Adipose tissue (tissue), 3 donors: ENCODE measurements around the gene NPTXR. TPM values are rescaled to one million over a fixed set of nuclear protein-coding genes. Genes with fewer than 3 reads are reported as not detected.

Experiments used
- H3K27ac ChIP-seq: one replicate; pipeline ENCODE4 v1.5.1; 2013; ENCODE audit warnings: low read depth, low read length
- WGBS, 3 donors: extraction: QIAGEN DNeasy Blood & Tissue Kit; methylation state at CpG; one replicate each; pipeline ENCODE4 v1.1.7; 2013; 5-methylcytosine and 5-hydroxymethylcytosine counted together
- polyA plus RNA-seq, 3 donors: library from polyadenylated mRNA; stranded (reverse); fragments of 200-250 nt; gene quantifications; one replicate each; pipeline ENCODE4 v1.2.3, GENCODE V29; 2013
- donor health status: healthy with polysubstance abuse.
- donor health status: Bipolar disorder and iron deficiency.
- donor health status: healthy.

NPTXR gene
- polyA plus RNA-seq, 3 donors, result 2.7 to 3.6 (median 2.7) TPM

GRCh38 chr22:38840129-38840528 lies 3.7 kb downstream of the NPTXR start:
- 89 to 93% (median 90%) methylated on average over 3 of the region's 3 CpGs for WGBS, 3 donors
- no peak overlapping the region for H3K27ac ChIP-seq

- no peak overlapping the region for H3K27ac ChIP-seq
- WGBS, 3 donors, result 90 to 95% (median 93%) methylated on average over 1 of the region's 1 CpG
These were observed 4.1 kb downstream of the NPTXR start for GRCh38 chr22:38839686-38840085.

DNA sequence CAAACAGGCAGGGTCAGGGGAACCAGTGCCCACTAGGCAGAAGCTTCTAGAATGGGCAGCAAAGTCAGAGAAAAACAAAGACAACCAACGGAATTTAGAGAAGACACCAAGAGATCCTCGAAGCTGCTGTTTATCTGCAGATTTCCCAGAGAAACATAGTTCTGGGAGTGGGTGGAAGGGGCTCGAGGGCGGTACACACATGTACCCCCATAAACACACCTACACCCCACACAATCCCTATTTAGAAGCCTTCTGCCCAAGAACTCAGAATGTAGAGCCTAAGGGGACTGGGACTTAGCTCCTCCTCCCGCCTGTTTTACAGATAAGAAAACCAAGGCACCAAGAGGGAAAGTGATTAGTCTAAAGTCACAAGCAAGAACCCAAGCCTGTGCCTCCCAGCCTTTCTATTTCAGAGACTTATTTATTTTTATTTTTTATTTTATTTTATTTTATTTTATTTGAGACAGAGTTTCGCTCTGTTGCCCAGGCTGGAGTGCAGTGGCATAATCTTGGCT lies 6.4 kb downstream of the NPTXR start:
- H3K27ac ChIP-seq, result no peak overlapping the region
- WGBS, 3 donors, result 85 to 89% (median 88%) methylated on average over 6 of the region's 6 CpGs

GRCh38 chr22:38835888-38836301 lies 7.9 kb downstream of the NPTXR start:
- WGBS, 3 donors, result 73 to 74% (median 73%) methylated on average over 19 of the region's 19 CpGs
- H3K27ac ChIP-seq, result no peak overlapping the region

DNA sequence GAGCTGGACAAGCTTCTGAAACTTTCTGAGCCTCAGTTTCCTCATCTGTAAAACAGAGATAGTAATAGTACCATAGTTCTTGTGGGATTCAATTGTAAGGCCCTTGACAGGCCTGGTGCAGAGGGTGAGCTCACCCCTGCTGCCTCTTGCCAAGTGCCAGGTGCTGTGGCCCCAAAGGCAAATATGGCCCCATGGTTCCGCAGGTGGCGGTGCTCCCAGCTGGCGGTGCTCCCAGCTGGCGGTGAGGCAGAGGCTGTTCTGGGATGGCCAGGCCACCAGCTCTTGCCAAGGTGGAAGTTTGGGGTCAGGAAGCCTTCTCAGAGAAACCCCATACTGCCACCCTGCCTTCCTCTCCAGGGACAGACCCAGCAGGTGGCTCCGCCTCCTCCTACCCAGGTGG lies 8.8 kb downstream of the NPTXR start:
- H3K27ac ChIP-seq, result no peak overlapping the region
- 59 to 95% (median 90%) methylated on average over 5 of the region's 5 CpGs for WGBS, 3 donors

- WGBS, 3 donors, result 83 to 91% (median 86%) methylated on average over 13 of the region's 13 CpGs
- H3K27ac ChIP-seq, result no peak overlapping the region
These were observed 9.4 kb downstream of the NPTXR start for GRCh38 chr22:38834215-38834953.

- WGBS, 3 donors, result 75 to 84% (median 77%) methylated on average over 3 of the region's 3 CpGs
- H3K27ac ChIP-seq, result no peak overlapping the region
These were observed 10.8 kb downstream of the NPTXR start for GRCh38 chr22:38833061-38833460.

- WGBS, 3 donors, result 74 to 84% (median 77%) methylated on average over 30 of the region's 30 CpGs
- no peak overlapping the region for H3K27ac ChIP-seq
These were observed 11.5 kb downstream of the NPTXR start for GRCh38 chr22:38832005-38832978.

DNA sequence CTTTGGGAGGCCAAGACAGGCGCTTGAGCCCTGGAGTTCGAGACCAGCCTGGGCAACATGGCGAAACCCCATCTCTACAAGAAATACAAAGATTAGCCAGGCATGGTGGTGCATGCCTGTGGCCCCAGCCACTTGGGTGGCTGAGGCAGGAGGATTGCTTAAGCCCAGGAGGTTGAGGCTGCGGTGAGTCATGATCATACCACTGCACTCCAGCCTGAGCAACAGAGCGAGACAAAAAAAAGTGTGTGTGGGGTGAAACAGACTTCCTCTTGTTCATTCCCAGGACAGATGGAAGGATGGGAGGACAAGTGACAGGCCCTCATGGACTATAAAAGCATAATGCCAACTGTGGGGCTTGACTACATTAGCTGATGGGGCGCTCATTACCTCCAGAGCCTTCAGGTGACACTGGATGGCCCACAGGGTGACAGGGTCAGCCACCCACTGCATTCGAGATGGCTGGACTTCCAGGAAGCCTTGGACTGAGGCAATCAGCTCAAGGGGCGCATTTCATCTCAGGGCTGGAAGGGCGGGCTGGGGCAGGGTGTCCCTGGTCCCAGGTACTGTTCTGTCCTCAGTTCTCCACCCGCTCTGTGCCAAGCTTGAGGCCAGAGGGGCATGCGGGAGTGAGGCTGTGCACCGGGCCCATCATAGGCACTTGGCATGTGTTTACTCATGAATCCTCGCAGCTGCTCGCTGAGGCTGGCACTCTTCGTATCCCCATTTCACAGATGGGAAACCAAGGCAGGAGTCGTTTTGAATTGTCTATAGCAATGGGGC lies 12.5 kb downstream of the NPTXR start:
- H3K27ac ChIP-seq, result no peak overlapping the region
- 87 to 92% (median 88%) methylated on average over 16 of the region's 16 CpGs for WGBS, 3 donors

DNA sequence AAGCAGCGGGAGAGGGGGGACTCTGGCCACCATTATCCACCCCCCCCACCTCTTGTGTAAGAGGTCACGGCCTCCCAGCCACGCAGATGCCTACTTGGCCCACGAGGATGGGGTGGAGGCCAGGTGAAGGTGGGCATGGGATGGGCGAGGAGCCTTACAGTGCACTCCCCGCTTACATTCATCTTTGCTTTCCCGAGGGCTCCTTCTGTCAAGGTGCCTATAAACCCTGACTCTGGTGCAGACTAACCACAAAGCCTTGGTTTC lies 13.1 kb downstream of the NPTXR start:
- WGBS, 3 donors, result 68 to 77% (median 77%) methylated on average over 7 of the region's 7 CpGs
- no peak overlapping the region for H3K27ac ChIP-seq

GRCh38 chr22:38830026-38830844 lies 13.6 kb downstream of the NPTXR start:
- WGBS, 3 donors, result 86 to 88% (median 88%) methylated on average over 17 of the region's 17 CpGs
- no peak overlapping the region for H3K27ac ChIP-seq

DNA sequence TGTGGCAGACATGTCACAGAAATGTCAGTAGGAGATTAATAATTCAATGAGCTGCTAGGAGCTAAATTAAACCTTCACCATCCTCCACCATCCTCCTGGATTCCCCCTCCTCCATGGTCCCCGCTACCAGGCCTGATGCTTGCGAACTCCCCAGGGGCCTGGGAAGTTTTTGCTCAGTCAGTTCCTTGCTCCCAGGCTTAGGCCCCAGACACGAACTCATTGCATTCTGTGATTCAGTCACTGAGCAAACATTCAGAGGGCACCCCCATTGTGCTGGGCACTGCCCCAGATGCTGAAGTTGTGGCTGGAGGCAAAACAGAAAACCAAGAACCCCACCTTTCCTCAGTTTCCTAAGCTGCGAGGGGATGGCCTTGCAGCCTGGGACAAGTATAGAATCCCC lies 14.3 kb downstream of the NPTXR start:
- no peak overlapping the region for H3K27ac ChIP-seq
- WGBS, 3 donors, result 87 to 91% (median 89%) methylated on average over 4 of the region's 4 CpGs

DNA sequence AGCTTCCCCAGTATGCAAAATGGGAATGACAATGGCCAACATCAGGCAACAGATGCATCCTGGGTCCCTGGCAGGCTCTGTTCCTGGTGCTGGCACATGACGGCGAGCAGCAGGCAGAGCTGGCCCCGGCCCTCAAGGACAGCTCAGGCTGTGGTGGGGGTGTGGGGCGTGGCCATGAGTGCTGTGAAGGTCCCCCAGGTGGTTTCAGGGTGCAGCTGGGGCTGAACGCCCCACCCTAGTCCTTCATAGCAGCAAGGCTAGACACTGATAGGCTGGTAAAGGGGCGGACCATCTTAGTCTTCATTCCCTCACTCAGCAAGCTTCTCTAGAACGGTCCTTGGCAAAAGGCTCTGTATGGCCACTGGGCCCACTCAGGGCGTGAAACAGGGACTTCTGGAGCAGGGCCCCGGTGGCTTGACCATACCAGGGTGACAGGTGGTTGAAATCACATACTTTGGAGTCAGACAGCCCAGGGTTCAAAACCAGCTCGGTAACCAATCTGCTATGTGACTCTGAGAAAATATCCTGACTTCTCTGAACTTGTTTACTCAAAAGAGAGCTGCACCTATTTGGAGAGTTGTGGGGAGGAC lies 15.1 kb downstream of the NPTXR start:
- WGBS, 3 donors, result 78 to 87% (median 86%) methylated on average over 10 of the region's 10 CpGs

DNA sequence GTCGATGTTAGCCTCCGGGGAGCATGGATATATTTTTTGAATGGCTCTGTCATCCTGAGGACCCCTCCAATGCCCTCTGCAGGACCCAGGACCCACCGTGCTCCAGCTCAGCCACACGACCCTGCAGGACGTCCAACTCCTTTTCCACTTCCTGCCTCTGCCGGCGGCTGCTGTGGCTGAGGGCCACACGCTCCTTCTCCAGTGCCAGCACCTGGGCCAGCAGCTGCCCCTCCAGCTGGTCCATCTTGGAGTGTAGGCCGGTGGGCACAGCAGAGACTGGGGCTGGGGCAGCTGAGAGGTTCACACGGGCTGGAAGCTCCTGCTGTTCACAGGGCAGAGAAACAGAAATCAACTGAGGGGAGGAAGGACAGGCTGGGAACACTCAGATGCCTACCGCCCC lies 15.6 kb downstream of the NPTXR start:
- 62 to 81% (median 66%) methylated on average over 11 of the region's 11 CpGs for WGBS, 3 donors
- H3K27ac ChIP-seq, result no peak overlapping the region

More for the DNA sequence above, 15.1 kb downstream of the NPTXR start:
- H3K27ac ChIP-seq, result no peak overlapping the region

DNA sequence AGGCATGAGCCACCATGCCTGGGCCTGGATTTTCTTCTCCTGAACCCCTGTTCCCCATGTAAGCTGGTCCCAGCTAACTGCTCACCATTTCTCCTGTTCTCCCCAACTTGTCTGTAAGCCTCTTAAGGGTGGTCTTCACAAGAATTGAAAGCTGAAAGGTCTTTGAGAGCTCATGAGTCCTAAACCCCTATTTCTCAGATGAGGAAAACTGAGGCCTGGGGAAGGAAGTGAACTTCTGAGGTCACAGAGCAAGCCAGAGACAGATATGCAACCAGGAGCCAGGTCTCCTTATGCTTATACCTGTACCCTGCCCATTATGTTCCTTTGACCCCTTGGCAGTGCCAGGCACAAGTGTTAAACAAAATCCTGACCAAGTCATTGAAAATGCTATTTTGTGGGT lies 16.3 kb downstream of the NPTXR start:
- no peak overlapping the region for H3K27ac ChIP-seq

DNA sequence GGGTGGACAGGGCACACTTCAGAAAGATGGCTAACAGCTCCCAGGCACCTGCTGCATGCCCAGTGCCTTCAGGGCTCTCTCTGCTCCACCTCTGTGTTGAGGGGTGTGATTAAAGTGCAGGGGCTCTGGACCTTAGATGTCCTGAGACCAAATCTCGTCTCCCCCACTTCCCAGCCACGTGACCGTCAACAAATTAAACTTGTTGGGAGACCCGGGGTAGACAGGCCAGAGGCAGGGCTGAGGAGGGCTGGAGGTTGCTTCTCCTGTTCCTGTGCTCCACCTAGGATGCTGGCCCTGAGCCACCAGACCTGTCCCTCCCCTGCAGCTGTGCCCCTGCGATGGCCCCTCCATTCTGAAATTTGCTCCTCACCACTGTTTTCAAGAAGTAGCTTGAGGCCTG lies 17.0 kb downstream of the NPTXR start:
- WGBS, 3 donors, result 71 to 84% (median 77%) methylated on average over 5 of the region's 5 CpGs
- no peak overlapping the region for H3K27ac ChIP-seq

GRCh38 chr22:38826386-38826785 lies 17.4 kb downstream of the NPTXR start:
- H3K27ac ChIP-seq, result no peak overlapping the region
- 87 to 90% (median 88%) methylated on average over 16 of the region's 16 CpGs for WGBS, 3 donors

DNA sequence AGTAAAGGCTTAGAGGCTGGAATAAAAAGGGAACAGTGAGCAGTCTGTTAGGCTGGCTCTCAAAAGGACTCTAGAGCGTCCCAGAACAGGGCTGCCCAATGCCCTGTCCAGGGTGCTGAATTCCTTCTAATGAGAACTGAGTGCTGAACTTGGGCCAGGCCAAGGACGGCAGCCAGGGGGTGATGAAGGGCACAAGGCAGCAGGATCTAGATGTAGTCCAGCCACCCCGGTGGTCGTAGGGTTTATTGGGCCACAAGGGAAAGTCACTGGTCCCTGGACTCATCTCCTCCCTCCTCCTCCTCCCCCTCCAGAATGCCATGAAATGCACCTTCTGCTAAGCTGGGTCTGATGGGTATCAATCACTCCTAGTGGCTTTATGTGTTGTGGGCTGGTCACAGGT lies 19.2 kb downstream of the NPTXR start:
- no peak overlapping the region for H3K27ac ChIP-seq
- WGBS, 3 donors, result 5 to 10% (median 9%) methylated on average over 4 of the region's 4 CpGs
